GM19193 (cell line): ENCODE results near the gene KRI1.

ENCODE experiments used
- POLR2A ChIP-seq: IDR thresholded peaks from 4 replicates; pipeline ENCODE4 v1.6.1; 2011; ENCODE audit not compliant: insufficient read depth, insufficient read length; ENCODE audit errors: extremely low read depth

Gene KRI1

GRCh38 chr19:10557603-10558197, 8.1 kb downstream of the KRI1 start:
- no peak for TF ChIP-seq POLR2A

- TF ChIP-seq POLR2A, result no peak
Measured at GRCh38 chr19:10555610-10555973, 10.2 kb downstream of the KRI1 start.

- no peak for TF ChIP-seq POLR2A
Measured at GRCh38 chr19:10554760-10555609, 10.8 kb downstream of the KRI1 start.

GRCh38 chr19:10553943-10554381, 11.8 kb downstream of the KRI1 start:
- TF ChIP-seq POLR2A, result no peak

- no peak for TF ChIP-seq POLR2A
Measured at GRCh38 chr19:10553087-10553667, 12.6 kb downstream of the KRI1 start.

GRCh38 chr19:10552510-10553053, 13.2 kb downstream of the KRI1 start:
- no peak for TF ChIP-seq POLR2A

GRCh38 chr19:10551698-10552301, 14.0 kb downstream of the KRI1 start:
- no peak for TF ChIP-seq POLR2A

GRCh38 chr19:10550336-10550735, 15.5 kb downstream of the KRI1 start:
- TF ChIP-seq POLR2A, result no peak

- no peak for TF ChIP-seq POLR2A
Measured at GRCh38 chr19:10549733-10550132, 16.1 kb downstream of the KRI1 start.

- TF ChIP-seq POLR2A, result no peak
Measured at GRCh38 chr19:10548746-10549276, 17.0 kb downstream of the KRI1 start.

- TF ChIP-seq POLR2A, result no peak
Measured at GRCh38 chr19:10546817-10547216, 19.0 kb downstream of the KRI1 start.

GRCh38 chr19:10544753-10545251, 21.0 kb downstream of the KRI1 start:
- TF ChIP-seq POLR2A, result no peak

- no peak for TF ChIP-seq POLR2A
Measured at GRCh38 chr19:10544242-10544752, 21.5 kb downstream of the KRI1 start.

GRCh38 chr19:10543420-10544241, 22.2 kb downstream of the KRI1 start, which contains the start of gene ATG4D:
Gene ATG4D (plus strand): TSS chr19:10543904. CDS start chr19:10544091, 187 bp downstream.
- peak; percentile 85 for TF ChIP-seq POLR2A
